SH-SY5Y (cell line): Measurements from ENCODE around the gene IP6K2.

Experiments
- GATA2 ChIP-seq: IDR thresholded peaks from 2 replicates; pipeline ENCODE4 v1.6.1; 2011; ENCODE audit warnings: mild to moderate bottlenecking, low read depth, low read length
- GATA3 ChIP-seq: IDR thresholded peaks from 2 replicates; pipeline ENCODE4 v1.6.1; 2011; ENCODE audit warnings: low read depth, mild to moderate bottlenecking, low read length, moderate library complexity

The IP6K2 gene

GRCh38 chr3:48684054-48684349, 33.0 kb downstream of the IP6K2 start:
- no peak for TF ChIP-seq GATA2
- no peak for TF ChIP-seq GATA3

DNA sequence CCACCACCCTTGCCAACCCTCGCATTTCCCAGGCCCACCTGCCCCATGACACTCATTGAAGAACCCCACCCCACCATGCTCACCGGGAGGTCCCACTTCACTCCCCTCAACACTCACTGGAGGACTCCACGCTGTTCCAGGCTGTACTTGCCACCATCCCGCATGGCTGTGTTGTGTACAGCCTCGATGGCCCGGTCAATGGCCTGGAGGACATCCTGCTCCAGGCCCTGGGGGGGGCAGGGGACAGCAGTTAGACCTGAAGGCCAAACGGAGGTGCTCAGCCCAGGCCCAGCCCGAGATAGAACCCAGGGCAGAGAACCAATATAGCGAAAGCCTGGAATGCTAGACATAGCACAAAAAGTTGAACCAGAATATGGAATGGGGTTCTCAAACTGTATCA, 34.2 kb downstream of the IP6K2 start:
- TF ChIP-seq GATA2 = no peak
- TF ChIP-seq GATA3 = no peak

DNA sequence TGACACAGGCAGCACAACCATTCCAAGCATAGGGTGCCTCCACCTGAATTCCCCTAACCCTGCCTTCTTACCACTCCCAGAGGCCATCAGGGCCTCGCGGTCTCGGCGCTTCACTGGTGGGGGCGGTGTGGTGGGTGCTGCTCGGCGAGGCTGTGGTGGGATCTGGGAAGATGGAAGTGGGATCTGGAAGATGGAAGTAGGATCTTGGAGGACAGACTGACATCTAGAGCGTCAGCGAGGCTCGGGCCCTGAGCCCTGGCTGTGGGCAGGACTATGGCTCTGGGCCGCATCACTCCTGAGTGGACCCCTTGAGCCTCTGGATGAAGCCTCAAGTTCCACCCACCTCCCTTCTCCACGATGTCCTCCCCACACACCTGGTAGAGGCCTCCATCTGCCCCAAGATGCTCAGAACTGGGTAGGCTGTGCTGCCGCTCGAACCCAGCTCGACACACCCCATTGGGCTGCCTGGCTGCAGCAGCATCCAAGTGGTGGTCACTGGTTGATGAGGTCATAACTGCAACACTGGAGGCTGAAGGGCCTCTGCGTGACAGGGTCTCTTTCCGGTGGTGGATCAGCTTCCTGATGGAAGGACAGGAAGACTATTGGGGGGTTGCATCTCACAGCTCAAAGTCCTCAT, 34.9 kb downstream of the IP6K2 start:
- TF ChIP-seq GATA3 (no peak), GATA2 (no peak)

DNA sequence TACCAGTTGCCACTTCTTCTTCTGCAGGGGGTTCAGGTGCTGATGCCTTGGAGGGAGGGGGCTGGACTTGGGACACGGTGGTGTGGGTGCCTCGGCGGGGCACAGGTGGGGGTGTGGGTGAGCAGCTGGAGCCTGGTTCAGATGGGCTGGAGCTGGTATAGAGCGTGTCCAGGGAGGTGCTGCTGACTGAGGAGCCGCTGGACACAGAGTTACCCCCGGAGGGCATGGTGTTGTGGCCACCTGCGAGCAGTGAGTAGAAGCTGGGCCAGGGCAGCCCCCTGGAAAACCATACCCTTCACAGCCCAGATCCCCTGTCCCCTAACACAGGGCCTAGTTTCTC, 35.5 kb downstream of the IP6K2 start:
- TF ChIP-seq GATA2 (no peak), GATA3 (no peak)

DNA sequence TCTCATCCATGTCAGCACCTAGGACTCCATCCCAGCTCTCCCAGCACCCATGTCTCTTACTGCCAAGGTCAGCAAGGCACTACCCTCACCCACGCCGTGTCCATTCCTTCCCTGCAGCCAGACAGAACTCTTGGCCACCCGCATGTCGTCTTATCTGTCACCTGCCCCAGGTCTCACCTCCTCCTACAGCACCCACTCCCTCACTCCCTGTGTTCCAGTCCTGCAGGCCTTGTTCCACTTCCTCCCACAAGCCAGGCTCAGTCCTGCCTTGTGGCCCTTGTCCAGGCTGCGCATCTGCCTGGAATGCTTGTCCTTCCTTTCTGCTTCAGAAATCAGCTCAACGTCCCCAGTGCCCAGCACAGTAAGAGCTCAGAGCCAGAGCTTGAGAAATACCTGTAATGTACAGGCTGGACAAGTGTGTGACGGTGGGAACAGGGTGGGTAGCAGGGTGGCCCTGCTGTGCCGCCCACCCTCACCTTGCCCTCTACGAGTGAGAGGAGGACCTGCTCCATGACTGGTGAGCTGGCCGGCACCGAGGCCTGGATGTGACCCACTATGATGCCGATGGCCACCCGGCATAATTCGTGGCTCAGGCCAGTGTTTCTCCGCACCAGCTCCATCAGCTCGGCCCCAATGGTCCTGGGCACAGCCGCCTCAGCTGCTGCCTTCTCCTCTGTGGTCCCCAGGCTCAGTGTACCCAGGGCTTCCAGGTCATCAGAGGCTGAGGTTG, 36.0 kb downstream of the IP6K2 start:
- no peak for TF ChIP-seq GATA2
- TF ChIP-seq GATA3 = no peak

GRCh38 chr3:48679411-48680391, 37.3 kb downstream of the IP6K2 start:
- TF ChIP-seq GATA2 = no peak
- no peak for TF ChIP-seq GATA3

GRCh38 chr3:48678566-48679380, 38.2 kb downstream of the IP6K2 start:
- TF ChIP-seq GATA2 = no peak
- TF ChIP-seq GATA3 = no peak

- TF ChIP-seq GATA2 (no peak), GATA3 (no peak)
These were observed 39.0 kb downstream of the IP6K2 start for GRCh38 chr3:48678056-48678455.

- TF ChIP-seq GATA3 = no peak
- no peak for TF ChIP-seq GATA2
These were observed 42.5 kb downstream of the IP6K2 start for GRCh38 chr3:48674505-48674904.

DNA sequence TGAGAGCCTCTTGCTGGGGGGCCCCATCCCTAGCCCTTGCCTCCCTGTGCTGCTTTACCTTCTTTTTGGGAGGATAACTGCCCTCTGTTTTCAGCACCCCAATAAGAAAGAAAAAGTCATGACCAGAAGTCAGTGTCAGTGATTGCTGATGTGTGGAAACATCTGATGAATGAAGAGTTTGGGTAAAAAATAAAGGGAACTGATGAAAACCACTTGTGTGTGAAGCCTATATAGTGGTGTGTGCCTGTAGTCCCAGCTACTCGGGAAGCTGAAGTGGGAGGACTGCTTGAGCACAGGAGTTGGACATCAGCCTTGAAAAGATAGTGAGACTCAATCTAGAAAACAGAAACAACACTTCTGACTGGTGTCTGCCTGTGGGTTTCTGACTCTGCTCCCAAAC, 44.5 kb downstream of the IP6K2 start:
- TF ChIP-seq GATA3 (no peak), GATA2 (no peak)

GRCh38 chr3:48664929-48665328, 52.1 kb downstream of the IP6K2 start:
- no peak for TF ChIP-seq GATA2
- no peak for TF ChIP-seq GATA3

- TF ChIP-seq GATA3 (no peak), GATA2 (no peak)
These were observed 52.7 kb downstream of the IP6K2 start for GRCh38 chr3:48664313-48664644.

GRCh38 chr3:48663489-48664312, 53.3 kb downstream of the IP6K2 start:
- TF ChIP-seq GATA3 (no peak), GATA2 (no peak)
